ENCODE measurements around the gene IRF2BPL. TPM values are rescaled to one million over a fixed set of nuclear protein-coding genes. Genes with fewer than 3 reads are reported as not detected.

The IRF2BPL gene
- total RNA-seq, 2 experiments from 2014 or later, result 23.7 to 25.8 TPM

DNA sequence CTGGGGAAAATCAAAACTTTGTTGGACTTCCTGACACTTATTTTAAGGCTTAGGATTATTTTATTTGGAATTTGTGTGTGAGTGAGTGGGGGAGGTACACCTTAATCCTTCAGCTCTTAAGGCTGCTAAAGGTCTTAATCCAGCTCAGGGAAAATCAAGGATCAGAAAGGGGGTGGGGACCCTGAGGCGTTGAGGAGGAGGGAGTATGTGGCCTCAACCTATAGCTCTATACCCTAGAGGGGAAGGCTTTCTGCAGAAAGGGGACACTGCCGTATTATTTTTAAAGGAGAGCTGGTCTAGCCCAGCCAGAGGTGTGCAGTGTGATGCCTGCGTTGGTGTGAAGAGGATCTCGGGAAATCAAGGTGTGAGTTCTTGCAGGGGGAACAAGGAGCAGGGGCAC lies 20.0 kb downstream of the IRF2BPL start:
- H3K9me3 ChIP-seq (ENCODE audit: low read length), result no peaks in the 10 kb centered on the region
- H3K4me2 ChIP-seq (ENCODE audit: low read length), result no peak overlapping the region
- peaks cover 7% of the 10 kb centered on the region for H3K4me1 ChIP-seq (ENCODE audit: insufficient read depth, low read length, poor library complexity, severe bottlenecking)
- H4K20me1 ChIP-seq (ENCODE audit: insufficient read depth, low read length), result no peaks in the 10 kb centered on the region
- H2AFZ ChIP-seq (ENCODE audit: low read length), result no peak overlapping the region
- no peaks in the 10 kb centered on the region for H3K9me2 ChIP-seq (ENCODE audit: insufficient read depth, low read length)
- POLR2A ChIA-PET, result no interaction called here
- no TSS peak for BruUV-seq (replicated peaks)
- no peak overlapping the region for H3K4me3 ChIP-seq (ENCODE audit: low read depth, low read length, poor library complexity, severe bottlenecking)
- CTCF ChIA-PET (ENCODE audit: unreplicated experiment), result no interaction called here
- no peak for DNase-seq (ENCODE audit: low spot score)
- H3K27ac ChIP-seq (ENCODE audit: low read depth, low read length, poor library complexity, severe bottlenecking), result no peak overlapping the region
- no peaks in the 10 kb centered on the region for H3K36me3 ChIP-seq (ENCODE audit: insufficient read depth, low read length)
- intact Hi-C loops (cut with micrococcal nuclease; ENCODE audit: unreplicated experiment), result no loop called here
- H3K79me2 ChIP-seq (ENCODE audit: insufficient read depth, low read depth, low read length), result no peaks in the 10 kb centered on the region
- no peak for TF ChIP-seq EZH2phosphoT487 (IDR thresholded peaks at IDR 0.05; ENCODE audit: borderline replicate concordance, low read depth, low read length)
- TF ChIP-seq, protein P1, sequence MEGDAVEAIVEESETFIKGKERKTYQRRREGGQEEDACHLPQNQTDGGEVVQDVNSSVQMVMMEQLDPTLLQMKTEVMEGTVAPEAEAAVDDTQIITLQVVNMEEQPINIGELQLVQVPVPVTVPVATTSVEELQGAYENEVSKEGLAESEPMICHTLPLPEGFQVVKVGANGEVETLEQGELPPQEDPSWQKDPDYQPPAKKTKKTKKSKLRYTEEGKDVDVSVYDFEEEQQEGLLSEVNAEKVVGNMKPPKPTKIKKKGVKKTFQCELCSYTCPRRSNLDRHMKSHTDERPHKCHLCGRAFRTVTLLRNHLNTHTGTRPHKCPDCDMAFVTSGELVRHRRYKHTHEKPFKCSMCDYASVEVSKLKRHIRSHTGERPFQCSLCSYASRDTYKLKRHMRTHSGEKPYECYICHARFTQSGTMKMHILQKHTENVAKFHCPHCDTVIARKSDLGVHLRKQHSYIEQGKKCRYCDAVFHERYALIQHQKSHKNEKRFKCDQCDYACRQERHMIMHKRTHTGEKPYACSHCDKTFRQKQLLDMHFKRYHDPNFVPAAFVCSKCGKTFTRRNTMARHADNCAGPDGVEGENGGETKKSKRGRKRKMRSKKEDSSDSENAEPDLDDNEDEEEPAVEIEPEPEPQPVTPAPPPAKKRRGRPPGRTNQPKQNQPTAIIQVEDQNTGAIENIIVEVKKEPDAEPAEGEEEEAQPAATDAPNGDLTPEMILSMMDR (conservative IDR thresholded peaks at IDR 0.05; ENCODE audit: low read length), result no peak

DNA sequence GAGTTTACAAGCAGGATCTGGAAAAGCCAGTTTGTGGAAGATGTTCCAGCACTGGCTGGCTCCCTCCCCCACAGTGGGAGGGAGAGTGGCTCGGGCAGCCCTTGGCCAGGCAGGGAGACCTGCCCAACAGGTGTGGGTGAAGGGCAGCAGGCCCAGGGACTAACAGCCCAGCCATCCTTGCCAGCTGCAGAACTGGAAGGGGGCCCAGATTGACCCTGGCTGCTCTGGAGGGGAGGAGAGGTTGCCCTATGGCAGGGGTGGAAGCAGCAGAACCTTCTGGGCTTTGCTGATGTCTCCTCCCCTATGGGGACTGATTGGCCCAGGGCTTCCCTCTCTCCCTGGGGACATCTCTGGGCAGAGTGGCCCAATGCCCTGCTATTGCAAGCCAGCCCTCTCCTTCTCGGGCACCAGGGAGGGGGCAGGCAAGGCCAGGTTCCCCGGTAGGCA lies 20.5 kb downstream of the IRF2BPL start:
- DNase-seq (ENCODE audit: low spot score), result no peak
- H3K4me2 ChIP-seq (ENCODE audit: low read length), result no peak overlapping the region
- ChIA-PET POLR2A (no interaction called here), CTCF (ENCODE audit: unreplicated experiment) (no interaction called here)
- no peaks in the 10 kb centered on the region for H3K9me3 ChIP-seq (ENCODE audit: low read length)
- TF ChIP-seq EZH2phosphoT487 (IDR thresholded peaks at IDR 0.05; ENCODE audit: borderline replicate concordance, low read depth, low read length), result no peak
- TF ChIP-seq, protein P1 (conservative IDR thresholded peaks at IDR 0.05; ENCODE audit: low read length), result no peak
- no peak overlapping the region for H2AFZ ChIP-seq (ENCODE audit: low read length)
- no TSS peak for BruUV-seq (replicated peaks)
- peaks cover 7% of the 10 kb centered on the region for H3K4me1 ChIP-seq (ENCODE audit: insufficient read depth, low read length, poor library complexity, severe bottlenecking)
- H3K9me2 ChIP-seq (ENCODE audit: insufficient read depth, low read length), result no peaks in the 10 kb centered on the region
- H3K27ac ChIP-seq (ENCODE audit: low read depth, low read length, poor library complexity, severe bottlenecking), result no peak overlapping the region
- H3K4me3 ChIP-seq (ENCODE audit: low read depth, low read length, poor library complexity, severe bottlenecking), result no peak overlapping the region
- intact Hi-C loops (cut with micrococcal nuclease; ENCODE audit: unreplicated experiment), result no loop called here
- H4K20me1 ChIP-seq (ENCODE audit: insufficient read depth, low read length), result no peaks in the 10 kb centered on the region
- H3K79me2 ChIP-seq (ENCODE audit: insufficient read depth, low read depth, low read length), result no peaks in the 10 kb centered on the region
- H3K36me3 ChIP-seq (ENCODE audit: insufficient read depth, low read length), result no peaks in the 10 kb centered on the region

DNA sequence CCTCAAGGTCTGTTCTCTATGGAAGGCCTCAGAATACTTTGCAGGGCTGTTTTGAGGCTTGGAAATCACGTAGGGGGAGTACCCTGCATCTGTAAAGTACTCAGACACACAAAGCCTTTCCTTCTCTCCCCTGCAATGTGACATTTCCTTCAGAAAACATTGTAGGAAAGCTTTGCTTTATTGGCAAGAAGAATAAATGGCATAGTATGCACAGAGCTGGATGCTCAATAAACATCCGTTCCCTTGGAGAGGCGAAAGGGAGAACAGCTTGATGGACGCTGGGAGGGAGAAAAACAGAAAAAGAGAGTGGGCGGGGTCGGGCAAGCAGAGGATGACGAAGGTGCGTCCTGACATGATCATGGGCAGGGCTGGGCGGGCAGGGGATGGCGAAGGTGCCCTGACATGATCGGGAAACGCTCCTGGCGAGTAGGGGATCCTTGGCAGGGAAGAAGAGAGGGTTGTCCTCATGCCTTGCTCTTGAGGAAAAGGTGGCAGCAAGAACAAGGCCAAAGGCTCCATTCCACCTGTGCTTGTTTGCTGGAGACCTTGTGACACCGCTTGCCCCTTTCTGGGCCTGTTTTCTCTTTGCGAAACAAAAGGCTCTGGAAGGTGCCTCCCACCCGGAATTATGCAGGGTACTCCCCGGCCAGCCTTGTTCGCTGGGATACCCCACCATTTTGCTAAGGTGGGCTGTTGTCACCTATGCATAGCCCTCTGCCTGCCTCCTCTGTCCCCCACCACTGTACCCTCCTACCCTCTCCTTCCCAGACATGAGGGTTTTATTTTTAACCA lies 21.1 kb downstream of the IRF2BPL start:
- no peak for DNase-seq (ENCODE audit: low spot score)
- intact Hi-C loops (cut with micrococcal nuclease; ENCODE audit: unreplicated experiment), result no loop called here
- Histone ChIP-seq H3K9me3 (ENCODE audit: low read length) (no peaks in the 10 kb centered on the region), H3K27ac (ENCODE audit: low read depth, low read length, poor library complexity, severe bottlenecking) (no peak overlapping the region), H3K9me2 (ENCODE audit: insufficient read depth, low read length) (no peaks in the 10 kb centered on the region), H4K20me1 (ENCODE audit: insufficient read depth, low read length) (no peaks in the 10 kb centered on the region), H3K79me2 (ENCODE audit: insufficient read depth, low read depth, low read length) (no peaks in the 10 kb centered on the region), H3K4me3 (ENCODE audit: low read depth, low read length, poor library complexity, severe bottlenecking) (no peak overlapping the region), H3K4me1 (ENCODE audit: insufficient read depth, low read length, poor library complexity, severe bottlenecking) (peaks cover 7% of the 10 kb centered on the region), H2AFZ (ENCODE audit: low read length) (no peak overlapping the region), H3K36me3 (ENCODE audit: insufficient read depth, low read length) (no peaks in the 10 kb centered on the region), H3K4me2 (ENCODE audit: low read length) (no peak overlapping the region)
- POLR2A ChIA-PET, result no interaction called here
- BruUV-seq (replicated peaks), result no TSS peak
- TF ChIP-seq, protein P1 (conservative IDR thresholded peaks at IDR 0.05; ENCODE audit: low read length), result no peak
- no peak for TF ChIP-seq EZH2phosphoT487 (IDR thresholded peaks at IDR 0.05; ENCODE audit: borderline replicate concordance, low read depth, low read length)
- CTCF ChIA-PET (ENCODE audit: unreplicated experiment), result no interaction called here

Data from OCI-LY7 (cell line).